Measurements from ENCODE around the gene WIPI1.

GRCh38 chr17:68423251-68423650, 34.0 kb downstream of the WIPI1 start:
- TF ChIP-seq CTCF (IDR thresholded peaks at IDR 0.05; ENCODE audit: poor library complexity) (no peak), EZH2 (IDR thresholded peaks at IDR 0.05; ENCODE audit: borderline replicate concordance) (no peak), EZH2phosphoT487 (IDR thresholded peaks at IDR 0.05; ENCODE audit: low read depth, severe bottlenecking, unreplicated experiment) (no peak)
